DMS153 treated with DMSO at 0.1 percent for 48 hours (cell line): ENCODE results near the gene SERTAD2.
A peak's percentile ranks its signal among the peaks of the same experiment; 100 is the strongest.

Experiments used
- DNase-seq: peaks from one replicate; lab custom pipeline; 2025; ENCODE audit not compliant: unreplicated experiment; lab: John Stamatoyannopoulos, UW

Gene SERTAD2

DNA sequence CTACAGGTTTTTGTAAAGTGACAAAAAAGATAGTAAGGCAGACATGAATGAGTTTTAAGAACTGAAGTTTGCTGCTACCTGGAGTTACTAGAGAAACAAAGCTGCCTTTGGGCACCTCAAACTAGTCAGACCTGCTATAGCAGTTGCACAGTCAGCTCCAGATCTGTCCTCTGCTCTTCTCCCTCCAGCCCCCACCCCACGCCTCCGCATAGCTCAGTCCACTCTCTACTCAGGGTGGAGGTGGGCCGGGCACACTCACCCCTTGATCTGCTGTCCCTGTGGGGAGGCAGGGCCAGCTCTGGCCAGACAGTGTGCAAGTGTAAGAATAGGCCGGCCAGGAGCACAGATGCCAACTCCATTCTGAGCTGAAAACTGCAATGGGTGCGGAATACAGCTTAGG is 4.1 kb downstream of the SERTAD2 start:
- DNase-seq = no peak

DNA sequence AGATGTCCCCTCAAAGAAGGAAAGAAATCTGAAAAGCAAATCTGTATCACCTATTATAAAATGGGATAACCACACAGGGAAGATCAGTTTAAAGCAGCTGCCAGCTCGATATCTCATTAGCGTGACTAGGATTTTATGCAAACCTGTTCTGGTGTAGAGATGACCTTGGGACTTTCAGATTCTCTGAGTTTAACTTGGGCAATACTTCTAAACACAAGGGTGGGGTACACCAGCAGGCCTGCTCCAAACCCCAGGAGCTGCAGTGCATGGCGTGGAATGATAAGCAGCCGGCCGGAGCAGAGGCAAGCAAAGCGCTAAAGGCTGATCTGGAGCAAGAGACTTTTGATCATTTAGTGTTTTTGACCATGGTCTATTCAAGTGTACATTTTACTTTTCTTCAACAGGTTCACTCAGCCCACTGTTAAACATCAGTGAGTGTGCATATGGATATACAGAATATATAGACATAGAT is 4.7 kb downstream of the SERTAD2 start:
- no peak for DNase-seq

DNA sequence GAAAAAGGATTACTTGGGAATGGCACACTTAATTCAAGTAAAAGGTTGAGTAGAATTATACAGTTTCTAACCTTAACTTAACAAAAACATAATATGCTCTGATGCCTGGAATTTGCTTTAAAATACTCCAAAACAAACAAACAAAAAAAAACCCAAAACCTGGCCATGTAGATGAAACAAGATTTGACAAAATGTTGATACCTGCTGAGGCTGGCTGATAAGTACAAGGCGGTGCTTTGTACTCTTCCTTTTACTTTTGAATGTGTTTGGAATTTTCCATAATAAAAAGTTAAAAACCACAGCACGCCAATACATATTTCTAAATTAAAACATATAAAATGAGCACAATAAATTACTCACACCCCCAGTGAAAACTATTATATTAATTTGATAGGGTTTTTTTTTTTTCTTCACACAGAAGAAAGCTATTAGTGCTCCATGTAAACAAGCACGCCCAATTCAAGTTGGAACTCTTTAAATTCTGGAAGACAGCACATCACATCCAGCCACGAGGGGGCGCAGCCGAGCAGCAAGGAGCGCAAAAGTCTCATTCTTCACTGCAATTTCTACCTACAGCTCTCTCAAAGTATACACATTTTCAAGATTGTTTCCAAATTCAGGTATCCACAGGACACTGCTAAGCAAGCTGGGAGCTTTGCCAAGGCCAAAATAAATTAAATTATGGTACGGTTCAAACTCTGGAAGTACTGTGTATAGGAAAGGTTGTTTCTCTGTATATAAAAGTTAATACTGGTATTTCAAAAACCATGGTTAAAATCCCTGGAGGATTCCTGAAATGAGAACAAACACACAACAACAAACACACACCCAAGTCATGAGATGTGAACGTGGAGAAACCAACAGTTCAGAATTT is 7.5 kb downstream of the SERTAD2 start:
- peak; percentile 25 for DNase-seq

DNA sequence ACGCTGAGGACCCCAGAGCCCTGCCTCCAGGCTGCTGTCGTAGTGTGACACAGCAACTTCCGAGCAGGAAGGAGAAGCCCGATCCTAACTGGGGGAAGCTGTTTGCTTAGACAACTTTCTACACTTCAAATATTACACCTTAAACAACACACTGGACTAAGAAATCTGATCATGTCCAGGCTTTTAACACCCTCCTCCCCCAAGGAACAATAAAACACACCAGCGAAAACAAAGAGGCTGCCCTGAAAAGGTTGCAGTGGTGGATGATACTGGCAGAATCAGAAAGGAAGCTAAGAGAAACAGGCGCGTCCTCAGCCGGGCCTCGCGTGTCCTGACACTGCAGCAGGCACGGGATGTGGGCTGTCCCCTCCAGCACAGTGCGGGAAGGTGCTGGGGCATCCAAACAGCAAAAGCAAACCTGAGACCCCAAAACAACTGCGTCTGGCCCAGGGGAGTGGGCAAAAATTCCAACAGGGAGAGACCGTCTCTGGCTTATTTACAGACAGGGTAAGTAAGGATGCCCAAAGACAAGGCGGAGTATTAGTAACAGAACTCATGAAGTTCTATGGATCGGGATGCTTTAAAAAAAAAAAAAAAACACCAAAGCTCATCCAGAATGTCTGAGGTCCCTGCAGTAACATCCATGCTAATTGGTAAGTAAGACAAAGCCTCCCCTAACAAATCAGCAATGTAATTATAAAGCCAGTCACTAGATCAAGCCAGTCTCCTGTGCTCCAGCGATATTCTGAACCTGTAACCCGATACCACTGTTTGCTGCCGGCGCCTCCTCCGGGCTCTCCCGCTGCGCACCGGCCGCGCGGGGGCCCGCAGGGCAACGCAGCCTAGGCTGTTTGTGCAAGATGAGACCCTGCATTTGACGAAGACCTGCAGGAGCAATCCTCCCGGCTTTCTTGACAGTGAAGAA is 9.0 kb downstream of the SERTAD2 start:
- peak; percentile 33 for DNase-seq

DNA sequence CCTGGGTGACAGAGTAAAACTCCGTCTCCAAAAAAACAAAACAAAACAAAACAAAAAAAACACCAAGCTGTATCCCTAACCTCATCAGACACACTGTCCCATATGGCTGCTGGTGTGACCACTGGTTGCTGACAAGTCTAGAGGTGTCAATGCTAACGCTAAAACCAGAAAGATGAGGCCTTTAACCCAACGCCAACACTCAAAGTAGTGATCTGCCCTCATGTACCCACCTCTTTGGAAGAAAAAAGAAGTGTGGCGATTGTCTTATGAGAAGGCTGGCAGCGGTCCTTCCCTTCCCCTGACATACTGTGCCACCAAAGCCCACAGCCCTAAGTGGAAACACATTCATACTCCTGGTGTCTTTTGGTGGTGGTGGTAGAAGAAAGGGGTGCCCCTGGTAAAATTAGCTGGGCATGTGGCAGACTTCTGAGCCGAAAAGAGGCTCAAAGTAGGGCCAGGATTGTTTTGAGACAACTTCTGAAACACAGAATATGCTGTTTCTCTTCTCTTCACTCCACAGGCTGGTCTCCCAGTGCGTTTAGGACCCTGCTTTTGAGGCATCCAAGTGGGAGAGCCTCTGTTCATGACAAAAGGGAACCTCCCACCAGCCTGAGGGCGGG is 9.8 kb downstream of the SERTAD2 start:
- DNase-seq = no peak

DNA sequence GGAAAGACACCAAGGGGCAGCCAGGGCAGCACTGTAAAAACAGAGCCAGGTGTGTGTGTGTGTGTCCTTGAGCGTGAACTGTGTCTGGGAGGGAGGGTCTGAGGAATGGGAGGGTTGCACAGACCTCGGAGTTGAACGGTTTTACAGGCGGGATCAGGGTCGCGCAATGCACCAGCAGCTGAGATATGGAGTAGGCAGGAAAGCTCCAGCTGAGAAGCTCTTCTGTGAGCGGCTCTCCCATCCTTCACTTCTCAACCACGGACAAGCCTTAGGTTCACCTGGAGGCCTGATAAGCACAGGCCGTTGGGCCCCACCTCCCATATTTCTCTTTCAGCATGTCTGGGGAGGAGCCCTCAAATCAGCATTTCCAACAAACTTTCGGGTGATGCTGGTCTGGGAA is 12.1 kb downstream of the SERTAD2 start:
- DNase-seq = no peak

DNA sequence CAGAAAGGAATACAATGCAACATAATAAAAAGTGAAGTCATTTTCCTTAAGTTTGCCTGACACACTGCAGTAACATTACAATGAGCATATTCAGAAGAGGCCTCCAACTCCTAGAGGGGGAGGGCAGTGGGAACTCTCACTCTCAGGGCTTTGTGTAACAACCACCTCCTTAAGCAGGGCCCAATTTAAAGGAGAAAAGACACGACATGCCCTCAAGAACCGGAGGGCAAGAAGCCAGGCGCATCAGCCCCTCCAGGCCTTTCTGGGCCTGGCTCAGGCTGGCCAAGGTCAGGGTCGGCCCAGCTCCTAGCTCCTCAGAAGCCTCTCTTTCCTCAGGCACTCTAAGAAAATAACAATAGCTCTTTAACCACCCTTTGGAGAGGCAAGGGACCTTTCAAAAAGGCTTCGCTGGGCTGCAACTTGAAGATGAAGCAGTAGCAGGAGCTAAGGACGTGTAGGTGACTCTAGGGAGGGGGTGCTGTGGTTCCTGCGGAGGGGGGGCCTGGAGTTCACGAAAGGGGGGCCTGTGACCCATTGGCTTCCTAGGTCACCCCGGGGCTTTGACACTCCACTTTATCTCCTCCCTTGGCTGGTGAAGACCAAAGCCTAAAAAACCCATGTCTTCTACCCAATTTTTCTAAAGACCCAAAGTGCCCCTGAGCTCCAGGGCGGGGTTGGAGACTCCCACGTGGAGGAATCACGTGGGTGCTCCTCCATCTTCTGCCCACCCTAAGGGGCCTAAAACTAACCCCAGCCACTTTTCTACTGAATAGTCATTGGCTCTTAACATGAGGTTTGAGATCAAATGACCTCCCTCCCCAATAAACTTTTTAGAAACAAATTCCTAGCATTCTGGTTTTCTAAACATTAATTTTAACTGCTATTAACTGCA is 13.3 kb downstream of the SERTAD2 start:
- DNase-seq = no peak

DNA sequence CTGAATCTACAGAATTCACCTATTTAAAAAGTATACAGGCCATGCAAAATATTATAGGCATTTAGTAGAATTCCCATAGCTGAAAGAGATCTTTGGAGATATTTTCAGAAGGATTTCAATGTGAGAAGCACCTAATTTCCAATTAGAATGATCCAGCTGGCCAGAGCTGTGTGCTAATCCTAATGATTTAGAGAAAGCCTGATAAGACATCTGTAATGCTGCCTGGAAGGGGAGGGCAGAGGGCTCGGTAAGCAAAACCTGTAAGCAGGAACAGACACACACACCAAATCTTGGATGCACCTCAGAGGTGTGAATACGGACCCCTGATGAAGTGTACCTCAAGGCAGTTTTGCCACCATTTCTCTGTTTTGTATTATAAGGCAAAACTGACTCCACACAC is 14.0 kb downstream of the SERTAD2 start:
- DNase-seq = no peak

DNA sequence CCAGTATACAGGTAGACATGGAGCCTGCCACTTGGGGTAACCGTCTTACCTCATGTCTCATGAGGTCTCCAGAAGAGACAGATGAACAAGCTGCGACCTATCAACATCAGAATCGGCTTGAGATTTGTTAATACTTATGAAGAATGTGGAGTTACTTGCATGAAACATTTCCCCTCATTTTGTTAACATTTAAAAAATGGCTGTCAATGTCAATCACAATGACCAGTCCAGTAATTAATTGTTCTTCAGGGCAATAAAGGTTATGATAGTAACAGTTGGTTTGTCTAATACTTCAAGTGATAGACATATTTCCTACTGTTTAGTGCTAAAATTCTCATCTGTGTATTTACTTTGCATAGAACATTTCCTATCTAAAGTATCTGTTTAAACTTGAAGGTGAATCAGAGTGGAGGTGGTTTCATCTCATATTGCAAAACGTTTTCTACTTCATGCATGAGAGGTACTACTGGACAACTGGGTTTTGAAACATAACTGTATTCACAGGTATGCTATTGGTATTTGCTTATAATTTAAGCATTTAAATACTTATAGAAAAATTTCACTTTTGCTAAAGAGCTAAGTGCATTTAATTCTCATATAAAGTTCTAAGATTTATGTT is 15.1 kb downstream of the SERTAD2 start:
- DNase-seq = no peak

DNA sequence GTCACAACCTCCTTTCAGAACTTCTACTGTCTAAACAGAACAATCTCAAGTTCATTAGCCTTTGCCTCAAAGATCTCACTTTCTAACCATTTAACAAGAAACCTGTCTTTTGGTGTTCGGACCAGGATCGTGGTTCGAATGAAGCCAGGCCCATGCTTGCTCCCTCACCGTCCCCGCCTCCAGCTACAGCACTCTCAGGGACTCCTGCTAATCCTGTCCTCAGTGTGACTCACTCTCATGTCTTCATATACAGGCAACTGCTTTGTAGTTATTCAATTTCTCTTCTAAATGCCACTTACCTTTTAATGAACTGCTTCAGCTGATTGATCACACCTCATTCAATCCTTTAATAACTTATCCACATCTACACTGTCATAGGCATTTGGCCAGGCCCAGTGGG is 15.8 kb downstream of the SERTAD2 start:
- no peak for DNase-seq

DNA sequence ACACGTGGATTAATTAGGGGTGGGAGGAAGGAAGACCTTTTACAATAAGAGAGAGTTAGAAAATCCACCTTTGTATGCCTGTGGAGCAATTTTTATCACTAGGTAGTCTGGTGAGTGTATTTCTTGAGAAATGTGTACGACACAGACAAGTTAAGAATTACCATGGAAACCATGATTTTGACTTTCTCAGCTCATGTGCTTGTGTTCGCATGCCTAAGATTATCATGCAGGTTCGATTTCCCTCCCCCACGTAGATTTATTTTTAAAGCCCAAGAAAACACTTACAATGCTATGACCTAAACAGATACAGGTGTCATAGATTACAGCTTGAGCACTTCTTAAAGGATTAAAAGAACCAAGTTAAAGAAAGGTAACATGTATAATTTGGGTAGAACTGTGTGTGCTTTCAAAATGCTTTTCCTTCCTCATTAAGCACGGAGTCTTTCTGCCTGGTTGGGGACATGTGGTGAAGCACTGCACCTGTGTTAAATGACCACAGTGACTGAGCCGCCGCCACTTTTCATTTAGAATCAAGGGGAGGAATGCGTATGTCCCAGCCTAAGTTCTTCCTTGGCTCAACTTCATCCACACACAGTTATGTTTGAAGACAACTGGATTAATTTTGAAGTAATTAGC is 16.6 kb downstream of the SERTAD2 start:
- DNase-seq = no peak

DNA sequence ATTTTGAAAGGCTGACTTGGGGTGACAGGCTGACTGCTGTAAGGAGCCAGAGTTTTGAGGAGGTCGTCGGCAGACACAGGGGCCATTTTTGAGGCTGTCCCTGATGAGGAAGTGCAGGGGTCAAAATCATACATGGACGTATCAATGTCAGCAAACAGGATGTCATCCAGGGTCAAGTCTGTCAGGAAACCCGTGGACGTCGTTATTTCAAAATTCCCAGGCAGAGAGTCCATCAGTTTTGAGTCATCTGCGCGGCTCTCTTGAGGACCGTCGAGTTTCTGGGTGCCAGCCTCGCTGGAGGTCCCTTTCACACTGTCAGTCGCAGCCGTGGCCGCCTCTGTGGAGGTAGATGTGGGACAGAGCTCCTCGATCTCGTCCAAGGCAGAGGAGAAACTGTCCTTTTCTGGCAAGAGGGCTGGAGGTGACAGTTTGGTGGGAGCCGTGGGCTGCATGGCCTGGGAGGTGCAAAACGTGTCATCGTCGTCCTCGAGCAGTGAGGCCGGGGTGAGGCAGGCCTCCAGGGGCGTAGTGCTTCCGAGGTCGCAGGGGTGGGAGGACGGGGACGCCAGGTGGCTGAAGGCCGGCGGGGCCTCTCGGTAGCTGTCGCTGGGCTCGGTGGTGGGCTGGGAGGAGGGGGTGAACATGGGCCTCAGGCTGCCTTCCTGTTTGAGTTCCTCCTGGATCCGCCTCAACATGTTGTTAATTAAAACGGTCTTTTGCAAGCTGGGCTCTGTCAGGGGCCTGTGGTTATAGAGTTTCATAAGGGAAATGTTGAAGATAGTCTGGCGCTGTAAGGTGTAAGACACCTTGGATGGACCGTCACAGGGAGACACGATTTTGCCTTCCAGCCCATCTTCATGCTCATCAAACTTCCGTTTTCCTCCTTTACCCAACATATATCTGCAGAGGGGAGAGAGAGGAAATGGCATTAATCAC is 17.5 kb downstream of the SERTAD2 start:
- DNase-seq = no peak

DNA sequence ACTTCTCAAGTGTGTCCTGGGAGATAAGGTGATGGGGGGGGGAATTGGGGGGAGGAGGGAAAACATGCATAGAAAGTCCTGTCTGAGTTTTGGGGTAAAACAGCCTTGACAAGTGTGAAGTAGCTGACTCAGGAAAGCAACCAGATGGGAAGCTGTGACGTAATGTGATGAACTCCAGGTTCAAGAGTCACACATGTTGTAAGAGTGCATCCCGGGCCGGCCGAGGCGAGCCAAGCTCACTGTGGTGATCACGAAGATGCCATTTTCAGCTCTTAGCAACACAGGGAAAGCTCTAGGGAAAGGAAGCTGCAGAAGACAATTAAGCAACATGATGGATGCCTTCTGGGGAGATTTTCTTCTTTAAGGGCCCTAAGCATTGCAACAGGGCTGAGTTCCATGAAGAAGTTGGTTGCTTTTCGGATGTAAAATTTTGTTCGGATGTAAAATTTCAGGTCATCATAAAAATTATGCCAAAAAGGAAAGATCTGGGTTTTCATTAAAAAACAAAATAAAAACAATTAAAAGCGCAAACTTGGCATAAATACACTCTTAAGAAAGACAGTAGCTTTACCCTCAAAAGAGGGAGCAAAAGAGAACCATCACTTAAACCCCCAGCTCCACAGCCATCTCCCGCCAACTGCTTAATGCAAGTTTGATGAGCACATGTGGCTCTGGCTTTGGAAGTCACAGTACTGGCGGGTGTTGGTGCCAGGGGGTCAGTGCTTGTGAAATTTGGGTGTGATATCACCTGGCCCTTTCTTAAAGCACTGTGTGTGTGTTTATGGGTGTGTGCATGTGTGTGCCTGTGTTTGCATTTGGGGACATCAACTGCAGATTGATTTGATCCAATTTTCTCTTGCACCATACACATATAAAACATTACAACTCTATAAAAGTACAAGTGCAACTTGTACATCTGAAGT is 19.1 kb downstream of the SERTAD2 start:
- DNase-seq = no peak

DNA sequence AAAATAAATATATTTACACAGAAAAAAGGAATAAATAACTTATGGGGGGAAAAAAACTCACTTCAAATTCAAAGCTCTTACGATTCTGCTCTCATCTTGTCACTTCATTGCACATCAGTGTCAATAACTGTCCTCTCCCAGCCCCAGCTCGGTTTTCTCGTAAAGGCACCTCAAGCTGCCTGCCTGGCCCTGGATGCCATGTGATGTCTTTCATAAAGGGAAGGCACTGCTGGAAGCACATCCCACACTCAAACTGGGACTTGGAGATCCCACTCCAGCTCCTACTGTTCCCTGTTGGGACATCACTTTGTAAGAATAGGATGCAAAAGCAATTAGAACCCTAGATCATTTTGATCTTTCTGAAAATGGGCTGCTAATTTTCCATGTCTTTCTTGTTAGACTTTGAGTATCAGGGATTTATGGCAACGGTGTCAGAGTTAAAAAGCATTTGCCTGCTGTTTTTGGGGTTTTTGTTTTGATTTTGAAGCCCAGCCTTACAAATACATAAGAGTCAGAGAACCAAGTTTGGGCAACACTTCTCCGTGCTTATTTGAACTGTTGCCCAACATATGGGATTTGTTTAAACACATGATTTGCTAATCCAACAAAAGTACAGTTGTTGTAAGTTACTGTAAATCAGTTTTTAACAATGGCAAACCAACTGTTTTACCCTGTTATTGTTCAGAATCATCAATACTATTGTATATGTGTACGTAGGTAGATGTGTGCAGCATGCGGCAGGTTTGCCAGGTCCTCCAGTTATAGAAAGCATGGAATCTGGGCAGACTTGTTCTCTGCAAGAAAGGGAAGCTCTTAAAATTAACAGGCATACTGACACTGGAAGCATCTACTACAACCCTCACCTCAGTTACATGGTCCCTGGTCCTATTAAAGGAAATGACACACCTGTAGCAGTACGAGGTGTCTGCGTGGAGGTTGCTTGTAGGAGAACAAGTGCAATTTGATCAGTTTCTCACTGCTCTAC is 20.6 kb downstream of the SERTAD2 start:
- no peak for DNase-seq

DNA sequence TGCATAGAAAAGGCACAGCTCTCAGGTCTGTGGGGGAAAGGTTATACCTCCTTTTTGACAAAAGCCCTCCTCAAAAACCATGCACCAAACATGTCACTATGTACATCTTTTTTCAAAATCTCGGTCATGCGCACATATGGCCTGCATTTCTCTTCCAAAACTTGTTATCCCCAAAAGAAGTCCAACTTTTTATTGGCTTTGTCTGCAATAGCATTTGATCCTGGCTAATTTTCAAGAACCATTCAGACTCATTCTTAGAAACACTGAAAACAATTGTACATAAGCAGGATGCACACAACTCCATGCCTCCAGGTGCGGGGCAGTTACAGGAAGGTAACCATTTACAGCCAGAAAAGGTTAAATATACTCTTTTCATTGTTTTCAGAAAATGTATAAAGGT is 21.9 kb downstream of the SERTAD2 start:
- no peak for DNase-seq

DNA sequence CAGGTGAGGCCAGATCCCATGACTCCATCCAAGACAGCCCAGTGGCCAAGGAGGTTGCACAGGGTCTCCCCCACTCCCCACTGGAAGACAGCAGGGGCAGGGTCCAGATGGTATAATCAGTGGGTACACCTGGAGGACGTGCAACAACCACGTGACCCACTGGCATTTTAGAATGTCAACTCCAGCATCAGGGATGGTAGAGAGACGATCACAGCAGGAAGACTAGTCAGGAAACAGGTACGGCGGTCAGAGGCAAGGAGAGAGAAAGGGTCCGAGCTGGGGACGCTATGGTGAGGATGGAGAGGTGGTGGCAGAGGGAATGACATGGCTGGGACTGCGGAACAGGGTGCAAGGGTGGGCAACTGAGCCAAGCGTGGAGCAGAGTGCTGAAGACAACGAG is 23.0 kb downstream of the SERTAD2 start:
- DNase-seq = no peak
